GM12872 (cell line): ENCODE results near the gene DOK3.

Source experiments
- TF ChIP-seq, protein P1 (sequence below): IDR thresholded peaks from 3 replicates; pipeline ENCODE4 v1.5.1; 2011; ENCODE audit warnings: low read depth, mild to moderate bottlenecking, low read length, moderate library complexity; ENCODE audit not compliant: insufficient read depth

Gene DOK3

GRCh38 chr5:177540438-177540837 is 30.8 kb upstream of the DOK3 start:
- TF ChIP-seq, protein P1, sequence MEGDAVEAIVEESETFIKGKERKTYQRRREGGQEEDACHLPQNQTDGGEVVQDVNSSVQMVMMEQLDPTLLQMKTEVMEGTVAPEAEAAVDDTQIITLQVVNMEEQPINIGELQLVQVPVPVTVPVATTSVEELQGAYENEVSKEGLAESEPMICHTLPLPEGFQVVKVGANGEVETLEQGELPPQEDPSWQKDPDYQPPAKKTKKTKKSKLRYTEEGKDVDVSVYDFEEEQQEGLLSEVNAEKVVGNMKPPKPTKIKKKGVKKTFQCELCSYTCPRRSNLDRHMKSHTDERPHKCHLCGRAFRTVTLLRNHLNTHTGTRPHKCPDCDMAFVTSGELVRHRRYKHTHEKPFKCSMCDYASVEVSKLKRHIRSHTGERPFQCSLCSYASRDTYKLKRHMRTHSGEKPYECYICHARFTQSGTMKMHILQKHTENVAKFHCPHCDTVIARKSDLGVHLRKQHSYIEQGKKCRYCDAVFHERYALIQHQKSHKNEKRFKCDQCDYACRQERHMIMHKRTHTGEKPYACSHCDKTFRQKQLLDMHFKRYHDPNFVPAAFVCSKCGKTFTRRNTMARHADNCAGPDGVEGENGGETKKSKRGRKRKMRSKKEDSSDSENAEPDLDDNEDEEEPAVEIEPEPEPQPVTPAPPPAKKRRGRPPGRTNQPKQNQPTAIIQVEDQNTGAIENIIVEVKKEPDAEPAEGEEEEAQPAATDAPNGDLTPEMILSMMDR = no peak

- TF ChIP-seq, protein P1 = no peak
These were observed 29.8 kb upstream of the DOK3 start for GRCh38 chr5:177539411-177539810.

DNA sequence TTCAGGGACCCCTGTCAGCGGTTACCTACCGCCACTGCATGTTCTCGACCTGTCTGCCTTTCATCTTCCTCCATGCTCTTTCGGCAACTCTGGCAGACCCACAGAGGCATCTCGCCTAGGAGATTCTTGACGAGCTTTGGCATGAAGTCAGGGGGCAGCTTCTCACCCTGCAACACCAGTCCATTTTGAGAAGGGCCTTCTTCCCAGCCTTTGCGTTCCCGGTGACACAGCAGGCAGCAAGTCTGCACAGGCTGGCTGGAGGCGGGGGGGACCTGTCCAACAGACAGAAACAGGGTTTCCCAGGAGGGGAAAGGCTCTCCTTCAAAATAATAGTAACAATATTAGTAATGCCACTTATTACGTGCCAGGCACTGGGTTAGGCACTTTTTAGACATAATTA is 29.2 kb upstream of the DOK3 start:
- TF ChIP-seq, protein P1 = no peak

DNA sequence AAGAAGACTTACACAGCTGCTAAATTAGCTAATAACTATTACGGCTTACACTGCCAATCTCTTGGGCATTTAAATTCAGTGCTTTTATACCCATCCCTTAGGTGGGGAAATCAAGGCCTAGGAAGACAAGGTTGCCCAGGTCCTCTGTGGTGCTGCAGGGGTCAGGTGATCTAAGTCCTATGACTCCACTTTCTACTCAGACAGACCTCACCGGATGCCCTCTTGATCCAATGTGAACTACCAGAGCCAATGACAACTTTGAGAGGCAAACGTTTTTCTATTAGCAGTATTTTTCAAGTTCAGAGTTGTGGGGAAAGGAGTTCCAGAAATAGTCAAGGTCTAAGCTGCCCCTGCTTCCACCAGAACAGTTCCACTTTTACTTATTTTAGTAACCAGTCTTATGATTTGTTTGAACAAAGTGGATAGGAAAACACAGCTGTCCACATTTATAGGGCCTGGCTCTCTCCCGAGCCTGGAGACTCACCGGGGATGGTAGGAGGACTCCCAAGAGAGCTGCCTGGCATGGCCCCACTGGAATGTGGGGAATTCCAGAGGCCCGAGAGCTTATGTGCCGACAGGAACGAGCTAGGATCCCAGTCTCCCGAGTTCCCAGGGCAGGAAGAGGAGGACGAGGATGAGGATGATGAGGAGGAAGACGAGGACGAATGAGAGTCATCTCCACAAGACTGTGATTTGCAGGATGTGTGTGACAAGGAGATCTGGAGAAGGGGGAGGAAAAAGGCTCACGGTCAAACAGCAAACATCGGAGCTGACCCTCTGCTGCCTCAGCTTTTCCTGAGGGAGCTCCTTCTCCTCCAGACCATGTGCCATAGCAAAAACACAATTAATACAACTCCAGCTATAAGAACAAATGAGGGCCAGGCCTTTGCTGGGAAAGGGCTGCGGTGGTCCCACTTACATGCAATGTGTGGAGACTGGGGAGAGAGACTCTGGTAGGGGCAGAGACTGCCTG is 28.0 kb upstream of the DOK3 start:
- TF ChIP-seq, protein P1 = no peak

GRCh38 chr5:177536386-177536785 is 26.8 kb upstream of the DOK3 start:
- TF ChIP-seq, protein P1 = no peak

- TF ChIP-seq, protein P1 = no peak
These were observed 25.5 kb upstream of the DOK3 start for GRCh38 chr5:177535125-177535524.

- TF ChIP-seq, protein P1 = no peak
These were observed 21.7 kb upstream of the DOK3 start for GRCh38 chr5:177531209-177531940.
